IPS-15b (cell line): ENCODE results near the gene PTH1R.

Source experiments
- H3K27me3 ChIP-seq: one replicate; pipeline ENCODE4 v1.6.1; 2013; ENCODE audit warnings: low read length; ENCODE audit not compliant: control insufficient read depth, insufficient read depth
- H3K36me3 ChIP-seq: one replicate; pipeline ENCODE4 v1.6.1; 2013; ENCODE audit warnings: low read length; ENCODE audit not compliant: control insufficient read depth, insufficient read depth
- H3K4me1 ChIP-seq: one replicate; pipeline ENCODE4 v1.6.1; 2013; ENCODE audit warnings: mild to moderate bottlenecking, low read length; ENCODE audit not compliant: control insufficient read depth, insufficient read depth
- H3K4me3 ChIP-seq: one replicate; pipeline ENCODE4 v1.5.1; 2013; ENCODE audit warnings: low read depth, low read length
- H3K9ac ChIP-seq: one replicate; pipeline ENCODE4 v1.6.1; 2013; ENCODE audit warnings: low read depth, mild to moderate bottlenecking, low read length
- H3K9me3 ChIP-seq: one replicate; pipeline ENCODE4 v1.6.1; 2013; ENCODE audit warnings: mild to moderate bottlenecking, low read length; ENCODE audit not compliant: control insufficient read depth, insufficient read depth

Gene PTH1R

GRCh38 chr3:46950650-46951241 lies 73.2 kb downstream of the PTH1R start:
- Histone ChIP-seq H3K4me1 (peaks cover 14% of the 10 kb centered on the region), H3K9me3 (no peaks in the 10 kb centered on the region), H3K9ac (no peak overlapping the region), H3K4me3 (no peak overlapping the region), H3K36me3 (peaks cover 9% of the 10 kb centered on the region), H3K27me3 (no peaks in the 10 kb centered on the region)

- no peaks in the 10 kb centered on the region for H3K9me3 ChIP-seq
- H3K36me3 ChIP-seq, result peaks cover 4% of the 10 kb centered on the region
- H3K9ac ChIP-seq, result no peak overlapping the region
- H3K27me3 ChIP-seq, result no peaks in the 10 kb centered on the region
- H3K4me1 ChIP-seq, result peaks cover 14% of the 10 kb centered on the region
- no peak overlapping the region for H3K4me3 ChIP-seq
Measured at GRCh38 chr3:46952813-46953212, 75.3 kb downstream of the PTH1R start.
